HPDE6-E6E7 (cell line): ENCODE data around the gene KCTD1.

Experiments
- DNase-seq: peaks from one replicate; pipeline ENCODE4 v3.0.0; 2011; ENCODE audit warnings: missing footprints; ENCODE audit errors: extremely low spot score

KCTD1 gene

DNA sequence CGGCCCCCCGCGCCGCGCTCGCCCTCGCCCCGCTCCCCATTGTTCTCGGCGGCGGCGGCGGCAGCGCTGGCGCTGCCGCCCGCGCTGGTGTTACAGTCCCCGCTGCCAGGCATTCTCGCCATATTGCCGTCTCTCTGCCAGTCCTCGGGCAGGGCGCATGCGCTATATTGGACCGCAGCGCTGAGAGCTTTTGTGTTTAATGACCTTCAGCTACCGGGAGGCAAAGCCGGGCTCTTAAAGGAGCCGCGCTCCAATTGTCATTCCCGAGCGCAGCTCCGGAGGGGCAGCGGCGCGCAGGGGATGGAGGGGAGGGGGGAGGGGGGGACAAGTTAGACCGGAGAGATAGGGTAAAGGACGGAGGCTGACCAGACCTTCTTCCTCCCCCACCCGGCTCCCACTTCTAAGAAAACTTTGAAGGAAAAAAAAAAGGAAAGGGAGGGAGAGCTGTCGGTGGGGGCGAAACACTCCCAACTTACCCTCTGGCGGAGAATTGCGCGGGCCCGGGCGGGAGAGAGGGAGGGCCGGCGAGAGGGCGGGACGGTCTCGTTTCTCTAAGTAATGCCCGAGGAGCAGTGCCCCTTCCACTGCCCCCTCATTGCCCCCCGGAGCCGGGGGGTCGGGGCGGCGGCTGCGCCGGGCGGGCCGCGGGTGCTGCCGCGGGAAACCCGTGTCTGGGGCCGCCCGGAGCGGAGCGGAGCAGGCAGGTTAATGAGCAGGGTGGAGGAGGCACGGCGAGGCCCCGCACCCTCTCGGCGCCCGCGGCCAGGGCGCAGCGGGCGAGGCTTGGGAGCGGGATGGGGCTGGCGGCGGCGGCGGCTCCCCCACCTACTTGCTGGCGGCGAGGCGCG, at the start of gene KCTD1:
Gene KCTD1 (minus strand): TSS at position 139 of the 848 bp plus-strand sequence. CDS start 17 bp downstream, at position 122.
- DNase-seq = no peak

DNA sequence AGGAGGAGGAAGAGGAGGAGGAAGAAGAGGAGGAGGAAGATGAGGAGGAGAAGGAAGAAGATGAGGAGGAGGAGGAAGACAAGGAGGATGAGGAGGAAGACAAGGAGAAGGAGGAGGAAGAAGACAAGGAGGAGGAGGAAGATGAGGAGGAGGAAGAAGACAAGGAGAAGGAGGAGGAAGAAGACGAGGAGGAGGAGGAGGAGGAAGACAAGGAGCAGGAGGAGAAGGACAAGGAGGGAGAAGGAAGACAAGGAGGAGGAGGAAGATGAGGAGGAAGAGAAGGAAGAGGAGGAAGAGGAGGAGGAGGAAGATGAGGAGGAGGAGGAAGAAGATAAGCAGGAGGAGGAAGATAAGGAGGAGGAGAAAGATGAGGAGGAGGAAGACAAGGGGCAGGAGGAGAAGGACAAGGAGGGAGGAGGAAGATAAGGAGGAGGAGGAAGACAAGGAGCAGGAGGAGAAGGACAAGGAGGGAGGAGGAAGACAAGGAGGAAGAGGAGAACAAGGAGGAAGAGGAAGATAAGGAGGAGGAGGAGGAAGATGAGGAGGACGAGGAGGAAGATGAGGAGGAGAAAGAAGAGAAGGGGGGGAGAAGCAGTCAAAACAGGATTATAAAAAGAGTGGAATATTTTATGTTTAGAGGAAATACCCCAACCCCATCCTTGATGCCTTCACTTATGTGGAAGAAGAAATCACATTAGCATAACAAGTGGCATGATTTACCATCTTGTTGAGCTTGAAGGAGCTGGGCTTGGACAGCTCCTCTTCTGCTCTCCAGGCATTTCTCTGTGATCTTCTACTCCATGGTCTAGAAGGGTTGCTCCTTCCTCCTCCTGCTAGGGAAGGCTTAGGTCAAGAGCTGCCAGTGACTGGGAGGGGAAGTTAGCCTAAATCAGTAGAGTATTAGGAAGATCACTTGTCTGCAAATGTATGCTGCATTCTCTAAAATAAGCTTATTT, 45.3 kb upstream of the KCTD1 start:
- DNase-seq = no peak

DNA sequence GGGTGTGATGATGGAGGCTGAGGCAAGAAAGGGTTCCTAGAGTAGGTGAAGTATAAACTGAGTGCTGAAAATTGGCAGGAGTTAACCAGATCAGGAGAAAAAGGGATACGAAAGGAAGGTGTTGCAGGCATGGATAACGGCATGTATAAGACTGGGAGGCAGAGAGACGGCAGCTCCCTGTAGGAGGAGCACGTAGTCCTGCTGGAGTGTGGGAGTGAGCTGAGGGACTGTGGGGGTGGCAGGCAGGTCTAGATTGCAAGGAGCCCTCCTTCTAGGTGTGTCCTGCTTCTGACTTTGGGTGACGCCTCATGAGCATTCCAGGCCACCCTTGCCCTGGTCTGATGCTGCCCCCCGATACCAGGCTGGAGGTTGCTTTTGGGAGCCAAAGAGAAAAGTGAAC, 36.4 kb upstream of the KCTD1 start:
- no peak for DNase-seq

DNA sequence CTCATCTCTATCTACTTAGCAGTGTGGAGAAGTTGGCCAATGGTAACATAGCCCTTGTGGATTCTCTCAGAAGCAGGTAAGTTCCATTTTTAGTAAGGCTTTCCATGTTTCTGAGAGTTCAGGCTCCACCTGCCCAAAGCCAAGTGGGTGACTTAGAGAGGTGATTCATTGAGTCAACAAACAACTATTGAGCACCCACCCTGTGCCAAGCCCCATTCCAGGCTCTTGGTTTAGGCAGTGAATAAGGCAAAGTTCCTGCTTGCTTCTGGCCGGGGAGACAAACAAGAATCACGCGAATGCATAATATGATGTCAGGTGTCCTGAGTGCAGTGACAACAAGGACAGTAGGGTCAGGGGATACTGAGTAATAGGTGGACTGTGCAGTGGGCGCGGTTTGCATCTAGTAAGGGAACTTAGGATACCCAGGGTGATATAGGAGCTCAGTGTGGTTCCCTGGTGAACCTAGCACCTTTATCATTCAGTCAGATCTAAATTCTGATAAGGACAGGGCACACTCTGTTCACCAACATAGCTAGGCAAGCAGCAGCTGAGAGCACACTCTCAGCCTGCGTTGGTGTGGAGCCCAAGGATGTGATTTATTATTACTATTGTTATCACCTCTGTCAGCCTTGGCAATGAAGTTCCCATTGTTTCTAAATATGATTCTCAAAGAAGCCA, 31.7 kb upstream of the KCTD1 start:
- peak; percentile 80 for DNase-seq

DNA sequence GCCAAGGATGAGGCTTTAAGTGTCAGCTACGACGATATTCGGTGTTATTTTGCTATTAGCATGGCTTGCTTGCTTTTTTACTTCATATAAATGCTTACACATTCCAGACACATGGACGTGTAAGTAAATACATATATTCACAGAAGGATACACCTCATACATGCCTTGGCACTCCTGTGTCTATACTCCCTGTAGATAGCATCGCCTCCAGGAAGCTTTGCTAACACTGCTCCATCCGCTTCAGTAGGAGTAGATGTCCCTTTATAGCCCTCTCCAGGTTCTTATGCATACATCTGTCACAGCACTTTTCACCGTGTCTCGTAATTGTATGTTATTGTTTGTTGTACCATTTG, 27.5 kb upstream of the KCTD1 start:
- no peak for DNase-seq

DNA sequence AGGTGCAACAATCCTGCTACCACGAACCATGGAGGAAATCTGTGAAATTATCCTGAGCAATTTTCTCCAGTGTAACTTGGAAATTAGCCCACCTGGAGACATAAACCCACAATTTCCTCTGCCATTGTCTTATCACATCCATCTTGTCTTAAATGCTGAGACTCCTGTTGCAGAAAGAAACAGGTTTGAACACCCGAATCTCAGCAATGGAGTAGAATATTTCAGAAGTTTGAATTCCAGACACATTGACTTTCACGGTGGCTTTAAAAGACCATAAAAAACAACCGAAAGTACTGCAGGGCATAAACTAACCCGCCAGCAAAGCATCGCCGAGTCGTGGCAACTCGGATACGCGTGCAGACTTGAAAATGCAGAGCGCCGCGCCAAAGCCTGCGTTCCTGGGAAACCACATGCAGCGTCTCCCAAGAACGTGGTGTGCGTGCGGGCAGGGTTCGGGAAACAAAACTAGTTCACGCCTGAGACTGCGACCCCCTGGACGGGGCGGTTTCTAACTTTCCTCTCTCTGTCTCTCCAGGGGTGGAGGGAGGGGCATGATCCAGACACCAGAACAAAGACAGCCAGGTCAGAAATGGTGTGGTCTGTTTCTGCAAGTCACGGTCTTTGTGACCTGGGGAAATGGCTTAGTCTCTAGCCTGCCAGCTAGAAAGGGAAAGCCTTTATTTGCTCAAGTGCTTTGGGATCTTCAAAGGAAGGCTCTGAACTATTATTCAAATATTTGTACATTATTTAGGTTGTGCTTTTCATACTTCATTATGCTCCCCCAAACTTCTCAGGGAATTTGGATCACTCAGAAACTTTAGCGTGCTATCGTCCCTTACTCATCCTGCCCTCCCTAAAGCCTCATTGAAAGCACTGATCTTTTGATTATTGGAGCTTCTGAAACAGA, 26.9 kb upstream of the KCTD1 start:
- peak; percentile 26 for DNase-seq

DNA sequence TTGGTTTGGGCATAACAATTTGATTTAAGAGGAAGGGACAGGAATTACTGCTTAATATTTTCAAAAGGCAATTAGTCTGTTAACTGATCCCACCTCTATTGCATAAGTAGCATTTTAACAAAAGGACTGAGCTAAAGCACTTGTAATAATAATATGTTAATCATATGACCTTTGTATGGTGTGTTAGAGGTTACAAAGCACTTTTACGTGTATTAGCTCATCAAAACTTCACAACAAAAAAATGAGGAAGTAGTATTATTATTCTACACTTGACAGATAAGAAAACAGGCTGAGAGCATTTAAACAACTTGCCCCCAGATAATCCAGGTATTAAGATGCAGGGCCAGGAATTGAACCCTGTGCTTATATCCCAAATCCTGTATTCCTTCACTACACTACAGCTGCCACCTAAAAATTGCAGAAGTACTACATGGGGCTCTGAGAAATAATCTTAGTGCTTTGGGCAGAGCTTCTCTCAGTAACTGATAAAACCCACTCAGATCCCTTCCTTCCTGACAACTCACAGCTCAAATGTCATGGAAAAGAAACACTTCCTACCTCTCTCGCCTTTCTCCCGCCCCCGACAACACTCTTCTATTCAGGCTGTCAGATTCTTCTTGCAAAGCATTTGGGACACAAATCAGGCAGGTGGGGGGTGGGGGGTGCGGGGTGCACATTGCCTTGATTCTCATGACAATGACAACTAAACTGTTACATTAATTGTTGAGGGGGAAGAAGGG, 20.7 kb upstream of the KCTD1 start:
- no peak for DNase-seq

DNA sequence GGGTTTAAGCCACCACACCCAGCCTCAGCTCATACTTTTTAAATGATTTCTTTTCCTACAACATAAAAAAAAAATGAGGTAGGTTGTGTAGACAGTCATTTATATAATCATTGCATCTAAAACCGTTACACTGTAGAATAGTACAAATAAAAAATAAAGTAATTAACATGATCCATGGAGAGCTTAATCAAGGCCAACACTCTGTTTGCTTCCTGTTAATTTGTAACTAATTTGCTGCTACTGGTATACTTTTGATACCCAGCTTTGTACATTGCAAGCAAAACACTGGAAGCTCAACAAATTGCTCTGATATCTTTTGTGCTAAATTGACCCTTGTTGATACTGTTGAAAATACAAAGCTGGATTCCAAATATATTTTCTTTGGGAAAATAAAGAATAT, 20.2 kb upstream of the KCTD1 start:
- DNase-seq = no peak

DNA sequence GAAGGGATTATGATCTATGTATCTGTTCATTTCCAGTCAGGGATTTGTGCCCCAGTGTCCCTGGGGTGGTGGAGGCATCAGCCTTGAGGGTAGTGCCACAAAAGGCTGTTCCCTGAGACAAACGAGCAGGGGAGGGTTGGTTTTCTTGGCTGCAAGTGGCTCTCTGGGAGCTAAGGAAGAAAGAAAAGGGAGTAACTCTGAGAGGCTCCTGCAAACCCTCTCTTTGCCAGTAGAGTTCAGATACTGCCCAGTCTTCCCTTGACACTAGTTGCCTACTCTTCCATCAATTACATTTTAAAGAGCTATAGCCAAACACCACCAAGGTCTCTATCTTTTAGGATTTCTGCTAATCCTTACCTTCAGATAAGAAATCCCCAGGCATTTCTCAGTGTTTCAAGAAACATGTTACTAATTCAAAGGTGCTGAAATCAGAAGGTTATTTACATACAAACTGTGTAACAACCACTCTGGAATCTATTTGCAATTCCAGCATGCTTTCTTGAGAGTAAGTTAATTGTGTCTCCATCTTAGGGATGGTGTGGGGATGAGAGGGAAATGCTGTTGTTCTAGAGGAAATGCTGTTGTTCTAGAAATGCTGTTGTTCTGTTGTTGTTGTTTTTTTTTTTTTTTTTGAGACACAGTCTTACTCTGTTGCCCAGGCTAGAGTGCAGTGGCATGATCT, 18.7 kb upstream of the KCTD1 start:
- DNase-seq = no peak

DNA sequence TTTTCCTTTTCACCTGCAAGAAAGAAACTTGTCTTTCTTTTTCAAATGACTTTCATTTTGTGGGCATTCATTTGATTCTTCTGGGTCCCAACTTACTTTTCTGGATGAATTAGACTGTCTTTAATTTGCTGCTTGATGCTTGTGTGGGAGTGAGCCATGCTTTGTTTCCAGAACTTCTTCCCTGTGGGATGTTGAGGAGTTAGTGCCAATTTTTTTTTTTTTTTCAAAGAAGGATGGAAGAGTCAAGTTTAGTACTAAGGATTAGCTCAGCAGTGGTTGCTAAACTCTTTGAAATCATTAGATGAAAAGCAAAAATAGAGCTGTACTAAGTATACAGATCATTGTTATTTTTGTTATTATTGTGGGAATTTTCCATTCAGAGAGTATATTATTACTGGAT, 17.2 kb upstream of the KCTD1 start:
- no peak for DNase-seq

DNA sequence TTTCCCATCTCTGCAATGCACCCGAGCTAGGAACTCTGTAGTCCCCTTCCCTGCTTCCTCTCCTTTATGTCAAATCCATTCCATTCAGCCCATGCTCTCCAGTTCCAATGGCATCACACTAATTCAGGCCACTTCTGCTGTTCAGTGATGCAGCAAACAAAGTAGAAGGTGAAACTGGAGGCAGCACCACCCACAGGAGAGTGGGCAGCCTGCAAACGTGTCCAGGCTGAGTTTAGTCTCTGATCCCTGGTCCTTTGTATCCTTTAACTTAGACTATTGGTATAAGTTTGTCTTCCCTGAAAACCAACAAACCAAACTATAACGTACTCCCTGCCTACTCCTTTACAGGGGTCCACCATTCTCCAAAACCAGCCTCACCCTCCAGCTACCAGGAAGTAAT, 14.7 kb upstream of the KCTD1 start:
- no peak for DNase-seq

DNA sequence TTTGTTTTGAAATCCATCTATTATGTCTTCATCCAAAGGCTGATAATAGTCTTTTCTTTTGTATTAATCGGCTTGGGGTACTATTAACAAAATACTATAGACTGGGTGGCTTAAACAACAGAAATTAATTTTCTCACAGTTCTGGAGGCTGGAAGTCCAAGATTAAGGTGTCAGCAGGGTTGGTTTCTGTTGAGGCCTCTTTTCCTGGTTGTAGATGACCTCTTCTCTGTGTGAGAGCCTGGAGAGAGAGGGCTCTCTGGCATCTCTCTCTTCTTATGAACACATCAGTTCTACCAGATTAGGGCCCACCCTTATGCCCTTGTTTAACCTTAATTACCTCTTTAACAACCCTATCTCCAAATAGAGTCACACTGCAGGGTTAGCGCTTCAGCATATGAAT, 14.2 kb upstream of the KCTD1 start:
- DNase-seq = no peak

DNA sequence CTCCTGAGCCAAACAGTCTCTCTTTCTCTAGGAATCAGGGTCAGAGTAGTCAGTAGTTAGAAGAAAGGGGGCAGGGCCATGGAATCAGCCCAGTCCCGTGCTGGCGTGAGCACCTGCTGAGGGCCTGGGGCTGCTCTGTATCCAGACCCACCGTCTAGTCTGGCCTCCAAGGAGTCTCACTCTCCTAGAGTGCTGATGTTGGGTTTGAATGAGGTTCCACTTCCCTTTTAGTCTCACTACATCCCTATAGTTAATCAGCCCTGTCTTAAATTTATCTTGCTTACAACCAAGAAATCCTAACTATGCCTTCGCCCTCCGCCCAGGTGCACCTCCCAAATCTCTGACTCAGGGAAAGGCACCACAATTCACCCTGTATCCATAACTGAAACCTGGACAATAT, 13.4 kb upstream of the KCTD1 start:
- no peak for DNase-seq

DNA sequence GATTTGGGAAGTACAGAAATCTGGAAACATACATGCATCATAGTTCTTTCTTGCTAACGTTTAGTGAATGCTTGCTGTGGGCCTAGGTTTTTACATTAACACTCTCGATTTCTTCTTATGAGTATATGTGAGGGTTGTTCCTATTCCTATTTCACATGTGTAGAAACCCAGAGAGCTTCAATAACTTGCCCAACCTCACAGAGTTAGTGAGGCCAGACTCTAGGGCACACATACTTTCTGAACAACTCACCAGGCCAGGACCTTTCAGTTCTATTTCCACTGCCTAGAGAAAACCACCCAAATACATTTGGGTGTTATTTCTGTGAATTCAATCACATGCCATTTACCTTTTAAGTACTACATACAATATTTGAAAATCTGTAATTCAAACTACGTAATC, 8.2 kb upstream of the KCTD1 start:
- DNase-seq = no peak

DNA sequence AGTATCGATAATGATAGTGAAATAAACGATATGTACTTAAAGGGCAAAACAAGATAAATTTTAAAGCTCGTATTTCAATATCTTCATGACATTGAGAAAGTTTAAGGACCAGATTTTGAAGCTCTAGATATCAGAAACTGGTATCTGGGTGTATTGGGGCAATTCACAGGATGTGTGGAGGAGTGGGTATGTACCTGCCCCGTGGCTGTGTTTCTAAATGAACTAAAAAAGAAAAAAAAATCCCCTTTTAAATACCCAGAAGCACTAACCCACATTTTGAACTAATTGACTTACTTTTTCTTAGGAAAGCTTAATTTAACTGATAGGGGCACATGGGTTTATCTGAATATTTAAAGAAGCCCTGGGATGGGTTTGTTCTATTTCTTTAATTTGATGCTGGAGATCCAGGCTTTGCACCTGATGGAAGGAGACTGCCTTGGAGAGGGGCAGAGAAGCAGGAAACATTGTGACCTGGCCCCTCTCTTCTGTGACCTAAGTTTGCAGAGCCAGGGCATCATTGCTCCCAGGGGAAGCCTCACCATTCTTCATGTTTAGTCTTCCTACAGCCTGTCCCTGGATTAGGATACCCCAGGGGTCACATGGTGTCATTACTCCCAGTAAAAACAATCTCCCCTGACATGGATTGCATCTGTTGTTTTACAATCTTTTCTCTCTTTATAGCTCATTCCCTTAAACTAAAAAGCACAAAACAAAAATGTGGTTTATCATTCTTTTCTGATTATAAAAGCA, 7.6 kb upstream of the KCTD1 start:
- DNase-seq = no peak

DNA sequence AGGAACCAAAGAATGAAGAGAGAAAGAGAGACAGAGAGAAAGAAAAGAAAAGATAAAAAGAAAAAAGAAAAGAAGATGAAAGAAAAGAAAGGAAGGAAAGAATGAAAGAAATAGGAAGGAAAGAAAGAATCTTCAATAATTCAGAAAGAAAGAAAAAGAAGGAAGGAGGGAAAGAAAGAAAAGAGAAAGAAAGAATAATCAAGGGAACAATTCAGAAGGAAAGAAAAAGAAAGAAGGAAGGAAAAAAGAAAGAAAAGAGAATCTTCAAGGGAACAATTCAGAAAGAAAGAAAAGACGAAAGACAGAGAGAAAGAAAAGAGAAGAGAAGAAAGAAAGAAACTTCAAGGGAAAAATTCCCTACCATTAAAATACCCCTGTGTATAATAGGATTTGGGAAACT, 5.6 kb upstream of the KCTD1 start:
- DNase-seq = no peak

DNA sequence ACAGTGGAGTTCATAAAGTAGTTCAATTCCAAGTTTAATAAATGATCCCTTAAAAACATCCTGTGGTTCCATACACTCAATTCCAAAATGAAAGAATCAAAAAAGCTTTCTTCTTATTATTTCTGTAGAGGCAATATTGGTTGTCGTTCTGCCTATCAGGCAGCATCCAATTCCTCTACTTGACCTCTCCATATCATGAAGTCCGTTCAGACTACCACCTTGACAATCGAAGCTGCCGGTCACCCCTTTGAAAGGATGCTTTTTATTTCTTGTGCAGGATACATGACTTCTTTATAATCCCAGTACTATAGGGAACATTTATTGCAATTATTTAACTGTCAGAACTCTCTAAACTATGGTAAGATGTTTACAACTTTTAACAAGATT, 3.3 kb upstream of the KCTD1 start:
- DNase-seq = no peak

DNA sequence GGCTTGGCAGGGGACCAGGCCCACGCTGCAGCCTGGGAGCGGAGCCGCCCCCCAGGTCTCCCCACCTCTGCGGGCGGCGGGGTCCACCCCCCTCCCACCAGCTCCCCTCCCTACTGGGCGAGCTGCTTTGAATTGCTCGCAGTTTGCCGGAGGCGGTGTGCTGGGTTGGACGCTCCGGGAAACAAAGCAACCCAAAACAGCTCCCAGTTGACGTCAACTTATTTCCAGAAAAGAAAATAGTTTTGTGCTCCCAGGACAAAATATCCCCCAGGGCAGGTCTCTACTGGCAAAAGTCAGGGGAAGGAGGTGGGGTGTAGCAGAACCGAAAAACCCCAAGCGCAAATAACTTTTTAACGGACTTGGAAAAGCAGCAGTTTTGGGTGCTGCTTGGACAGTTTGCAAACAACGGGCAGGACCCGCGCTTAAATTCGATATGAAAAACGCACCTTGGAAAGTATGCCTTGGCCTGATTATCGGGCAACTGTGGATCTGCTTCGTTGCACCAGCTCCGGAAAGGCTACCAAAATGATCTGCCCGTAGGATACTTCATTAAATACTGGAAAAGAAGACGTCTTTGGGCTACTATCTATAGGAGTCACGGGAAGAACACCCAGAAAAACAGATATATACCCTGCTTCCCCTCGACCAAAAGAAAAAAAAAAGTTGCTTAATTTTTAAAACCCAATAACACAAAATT, 2.8 kb upstream of the KCTD1 start:
- no peak for DNase-seq
